ENCODE measurements around the gene KCNJ14. TPM values are rescaled to one million over a fixed set of nuclear protein-coding genes. Genes with fewer than 3 reads are reported as not detected.

KCNJ14 gene
- total RNA-seq (0.92 and 1.4 TPM in 2 replicates), polyA plus RNA-seq (0.26 and 0.32 TPM in 2 replicates), polyA minus RNA-seq (0.62 and 0.80 TPM in 2 replicates), Bru-seq, nascent RNA (percentile 57 among the genes with signal in this experiment), BruChase-seq, experiment 1, labeled RNA remaining after a 6-hour chase (percentile 91 among the genes with signal in this experiment), BruChase-seq, experiment 2, labeled RNA remaining after a 2-hour chase (percentile 71 among the genes with signal in this experiment)
- 0.20 and 0.22 TPM in 2 replicates for polyA plus RNA-seq (2011; cell fraction: cytosol; rRNA removed)
- 1.5 and 1.7 TPM in 2 replicates for polyA plus RNA-seq (2011; cell fraction: nucleus; rRNA removed)
- polyA plus RNA-seq (2012) = 0.27 and 0.33 TPM in 2 replicates
- polyA minus RNA-seq (2011; cell fraction: cytosol; rRNA and poly(A)+ RNA removed) = 1.7 TPM
- 1.3 and 1.7 TPM in 2 replicates for polyA minus RNA-seq (2011; cell fraction: nucleus; rRNA and poly(A)+ RNA removed)
- long read RNA-seq, partial matches to known transcripts = 0 of 4 reads
- long read RNA-seq, other reads (novel, unspliced or antisense) = 4 of 4 reads

- H3K36me3 ChIP-seq (ENCODE audit: control insufficient read depth in 2 of 2, extremely low read depth in 1 of 2, insufficient read depth in 2 of 2, low read length in 2 of 2) = peaks cover 4 to 31% of the 10 kb centered on the region in 2 experiments
Measured at GRCh38 chr19:48455171-48455907, at the start of gene KCNJ14. Gene KCNJ14, plus strand, starts transcription at chr19:48455574. Its CDS starts 6,151 bp downstream, at chr19:48461725.

GRCh38 chr19:48405850-48406249 lies 49.5 kb upstream of the KCNJ14 start:
- intact Hi-C loops (cut with micrococcal nuclease) = no loop called here
- Histone ChIP-seq H3K4me2 (ENCODE audit: insufficient read depth, low read length) (no peak overlapping the region), H3K9me3 (replicated peaks; ENCODE audit: control insufficient read depth, insufficient read depth, low read length) (no peaks in the 10 kb centered on the region), H3K27ac (ENCODE audit: insufficient read depth, low read depth, low read length) (no peak overlapping the region), H2AFZ (ENCODE audit: low read depth, low read length) (no peak overlapping the region), H3K9ac (replicated peaks; ENCODE audit: extremely low read depth, insufficient read depth, low read length) (no peak overlapping the region), H3K9me1 (replicated peaks; ENCODE audit: control insufficient read depth, extremely low read depth, insufficient read depth, low read length) (no peaks in the 10 kb centered on the region), H3K36me3 (ENCODE audit: control insufficient read depth in 2 of 2, extremely low read depth in 1 of 2, insufficient read depth in 2 of 2, low read length in 2 of 2) (no peaks in the 10 kb centered on the region), H4K20me1 (replicated peaks; ENCODE audit: control insufficient read depth, extremely low read depth, insufficient read depth, low read length) (no peaks in the 10 kb centered on the region), H3K79me2 (ENCODE audit: control insufficient read depth, insufficient read depth, low read length) (no peaks in the 10 kb centered on the region), H3K4me1 (ENCODE audit: control insufficient read depth, extremely low read depth, insufficient read depth, low read length) (no peaks in the 10 kb centered on the region), H3K27me3 (ENCODE audit: control insufficient read depth in 2 of 2, insufficient read depth in 2 of 2, low read length in 2 of 2) (no peaks in the 10 kb centered on the region), H3K4me3 (replicated peaks in 1 of 3; ENCODE audit: insufficient read depth in 1 of 3, low read depth in 1 of 3, low read length in 3 of 3) (no peak overlapping the region)
- FAIRE-seq (no peak), DNase-seq (ENCODE audit: low read depth, low spot score) (no peak)
- POLR2A ChIA-PET = no interaction called here
- dilution Hi-C loops (cut with MboI; ENCODE audit: extremely low pct_ligation_motif_present, low sequenced_read_pairs) = no loop called here
- CTCF ChIA-PET = no interaction called here
- TF ChIP-seq POLR2AphosphoS5 (IDR thresholded peaks at IDR 0.05; ENCODE audit: insufficient read depth, low read depth, low read length) (no peak), MYC (IDR thresholded peaks at IDR 0.05; ENCODE audit: low read depth, low read length) (no peak), GATA2 (IDR thresholded peaks at IDR 0.05; ENCODE audit: insufficient read depth, insufficient read length, low read depth, low read length) (no peak), JUN (IDR thresholded peaks at IDR 0.05; ENCODE audit: borderline replicate concordance, insufficient read depth, insufficient read length, low read depth) (no peak), EZH2 (IDR thresholded peaks at IDR 0.05; ENCODE audit: borderline replicate concordance, low read depth, low read length, severe bottlenecking) (no peak), FOS (IDR thresholded peaks at IDR 0.05; ENCODE audit: borderline replicate concordance, insufficient read depth, low read length) (no peak), POLR2A (IDR thresholded peaks at IDR 0.05; ENCODE audit: low read depth, low read length) (no peak)
- TF ChIP-seq, protein P1, sequence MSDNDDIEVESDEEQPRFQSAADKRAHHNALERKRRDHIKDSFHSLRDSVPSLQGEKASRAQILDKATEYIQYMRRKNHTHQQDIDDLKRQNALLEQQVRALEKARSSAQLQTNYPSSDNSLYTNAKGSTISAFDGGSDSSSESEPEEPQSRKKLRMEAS (IDR thresholded peaks at IDR 0.05; ENCODE audit: insufficient read depth, insufficient read length) = no peak
- TF ChIP-seq, protein P2, sequence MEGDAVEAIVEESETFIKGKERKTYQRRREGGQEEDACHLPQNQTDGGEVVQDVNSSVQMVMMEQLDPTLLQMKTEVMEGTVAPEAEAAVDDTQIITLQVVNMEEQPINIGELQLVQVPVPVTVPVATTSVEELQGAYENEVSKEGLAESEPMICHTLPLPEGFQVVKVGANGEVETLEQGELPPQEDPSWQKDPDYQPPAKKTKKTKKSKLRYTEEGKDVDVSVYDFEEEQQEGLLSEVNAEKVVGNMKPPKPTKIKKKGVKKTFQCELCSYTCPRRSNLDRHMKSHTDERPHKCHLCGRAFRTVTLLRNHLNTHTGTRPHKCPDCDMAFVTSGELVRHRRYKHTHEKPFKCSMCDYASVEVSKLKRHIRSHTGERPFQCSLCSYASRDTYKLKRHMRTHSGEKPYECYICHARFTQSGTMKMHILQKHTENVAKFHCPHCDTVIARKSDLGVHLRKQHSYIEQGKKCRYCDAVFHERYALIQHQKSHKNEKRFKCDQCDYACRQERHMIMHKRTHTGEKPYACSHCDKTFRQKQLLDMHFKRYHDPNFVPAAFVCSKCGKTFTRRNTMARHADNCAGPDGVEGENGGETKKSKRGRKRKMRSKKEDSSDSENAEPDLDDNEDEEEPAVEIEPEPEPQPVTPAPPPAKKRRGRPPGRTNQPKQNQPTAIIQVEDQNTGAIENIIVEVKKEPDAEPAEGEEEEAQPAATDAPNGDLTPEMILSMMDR (IDR thresholded peaks at IDR 0.05; ENCODE audit: extremely low read depth in 1 of 2, insufficient read depth in 1 of 2, low read depth in 1 of 2, low read length in 2 of 2) = no peak
- BruUV-seq (replicated peaks) = no TSS peak

More at GRCh38 chr19:48455171-48455907, at the start of gene KCNJ14:
- POLR2A ChIA-PET = no interaction called here
- Histone ChIP-seq H3K9me1 (replicated peaks; ENCODE audit: control insufficient read depth, extremely low read depth, insufficient read depth, low read length) (no peaks in the 10 kb centered on the region), H3K27me3 (ENCODE audit: control insufficient read depth in 2 of 2, insufficient read depth in 2 of 2, low read length in 2 of 2) (no peaks in the 10 kb centered on the region), H3K4me1 (ENCODE audit: control insufficient read depth, extremely low read depth, insufficient read depth, low read length) (no peaks in the 10 kb centered on the region), H3K9me3 (replicated peaks; ENCODE audit: control insufficient read depth, insufficient read depth, low read length) (no peaks in the 10 kb centered on the region), H4K20me1 (replicated peaks; ENCODE audit: control insufficient read depth, extremely low read depth, insufficient read depth, low read length) (no peaks in the 10 kb centered on the region), H3K4me2 (ENCODE audit: insufficient read depth, low read length) (no peak within 1 kb of the TSS), H3K4me3 (replicated peaks in 1 of 3; ENCODE audit: insufficient read depth in 1 of 3, low read depth in 1 of 3, low read length in 3 of 3) (no peak within 1 kb of the TSS), H3K79me2 (ENCODE audit: control insufficient read depth, insufficient read depth, low read length) (peaks cover 4% of the 10 kb centered on the region), H2AFZ (ENCODE audit: low read depth, low read length) (no peak within 1 kb of the TSS), H3K27ac (ENCODE audit: insufficient read depth, low read depth, low read length) (no peak within 1 kb of the TSS), H3K9ac (replicated peaks; ENCODE audit: extremely low read depth, insufficient read depth, low read length) (no peak within 1 kb of the TSS)
- DNase-seq (ENCODE audit: low read depth, low spot score) (no peak), FAIRE-seq (no peak)
- intact Hi-C loops (cut with micrococcal nuclease) = no loop called here
- BruUV-seq (replicated peaks) = no TSS peak
- TF ChIP-seq GATA2 (IDR thresholded peaks at IDR 0.05; ENCODE audit: insufficient read depth, insufficient read length, low read depth, low read length) = no peak
- no peak for TF ChIP-seq JUN (IDR thresholded peaks at IDR 0.05; ENCODE audit: borderline replicate concordance, insufficient read depth, insufficient read length, low read depth)
- no peak for TF ChIP-seq POLR2AphosphoS5 (IDR thresholded peaks at IDR 0.05; ENCODE audit: insufficient read depth, low read depth, low read length)
- dilution Hi-C loops (cut with MboI; ENCODE audit: extremely low pct_ligation_motif_present, low sequenced_read_pairs) = no loop called here
- CTCF ChIA-PET = no interaction called here
